GM23338 (cell line): ENCODE measurements around the gene ZBTB8OS. TPM values are rescaled to one million over a fixed set of nuclear protein-coding genes. Genes with fewer than 3 reads are reported as not detected.

Experiments
- ATAC-seq: fragments of 200-7000 bp; cut with Tn5 transposase; 3 replicates; pipeline ENCODE4 v1.9.1; 2020
- DNase-seq: peaks from one replicate; pipeline ENCODE4 v3.0.0-alpha.2; 2015; ENCODE audit warnings: low spot score
- H2AFZ ChIP-seq: fragments of 200-600 bp; sonication (generic); 2 replicates; pipeline ENCODE4 v1.8.0; 2016; ENCODE audit warnings: antibody characterized with exemption, mild to moderate bottlenecking, moderate library complexity
- H3F3A ChIP-seq: fragments of 200-600 bp; sonication (generic); replicated peaks from 2 replicates; pipeline ENCODE4 v1.8.0; 2017; ENCODE audit warnings: antibody characterized with exemption, mixed run types, low read depth
- H3K27ac ChIP-seq: fragments of 200-600 bp; sonication (generic); 2 replicates; pipeline ENCODE4 v1.6.1; 2016; ENCODE audit warnings: low read depth
- H3K27me3 ChIP-seq: fragments of 200-600 bp; sonication (generic); 2 replicates; pipeline ENCODE4 v1.8.0; 2016; ENCODE audit warnings: mild to moderate bottlenecking, mixed run types, moderate library complexity; ENCODE audit not compliant: insufficient read depth
- H3K36me3 ChIP-seq: fragments of 200-600 bp; sonication (generic); 2 replicates; pipeline ENCODE4 v1.8.0; 2016; ENCODE audit warnings: mild to moderate bottlenecking; ENCODE audit not compliant: insufficient read depth
- H3K4me1 ChIP-seq: fragments of 200-600 bp; sonication (generic); 2 replicates; pipeline ENCODE4 v1.8.0; 2016; ENCODE audit warnings: mild to moderate bottlenecking, moderate library complexity; ENCODE audit not compliant: insufficient read depth
- H3K4me2 ChIP-seq: fragments of 200-600 bp; sonication (generic); 2 replicates; pipeline ENCODE4 v1.7.1; 2017; ENCODE audit warnings: mixed run types
- H3K4me3 ChIP-seq: fragments of 200-600 bp; sonication (generic); 2 replicates; pipeline ENCODE4 v1.6.1; 2016; ENCODE audit warnings: mixed run types
- H3K79me2 ChIP-seq: fragments of 200-600 bp; sonication (generic); replicated peaks from 2 replicates; pipeline ENCODE4 v1.8.0; 2017; ENCODE audit warnings: mild to moderate bottlenecking; ENCODE audit not compliant: insufficient read depth
- H3K9me2 ChIP-seq: fragments of 200-600 bp; sonication (generic); 2 replicates; pipeline ENCODE4 v1.8.0; 2017; ENCODE audit not compliant: insufficient read depth
- H4K20me1 ChIP-seq: fragments of 200-600 bp; sonication (generic); replicated peaks from 2 replicates; pipeline ENCODE4 v1.8.0; 2017; ENCODE audit warnings: mild to moderate bottlenecking; ENCODE audit not compliant: insufficient read depth
- H3K27ac Mint-ChIP-seq: 2 replicates; pipeline ENCODE4 v1.8.0; 2020; ENCODE audit warnings: inconsistent platforms, mild to moderate bottlenecking, moderate library complexity, mixed read lengths
- H3K27me3 Mint-ChIP-seq: 3 replicates; pipeline ENCODE4 v1.8.0; 2022; ENCODE audit warnings: low read depth, mild to moderate bottlenecking, moderate library complexity, mixed read lengths, inconsistent platforms; ENCODE audit not compliant: insufficient read depth, poor library complexity
- H3K36me3 Mint-ChIP-seq: 3 replicates; pipeline ENCODE4 v1.8.0; 2021; ENCODE audit warnings: low read depth, mild to moderate bottlenecking, inconsistent platforms, moderate library complexity, mixed read lengths
- H3K4me1 Mint-ChIP-seq: 3 replicates; pipeline ENCODE4 v1.8.0; 2020; ENCODE audit warnings: mild to moderate bottlenecking, inconsistent platforms, mixed read lengths
- H3K4me3 Mint-ChIP-seq: 3 replicates; pipeline ENCODE4 v1.8.0; 2021; ENCODE audit warnings: moderate library complexity, mild to moderate bottlenecking, inconsistent platforms, mixed read lengths
- H3K9me3 Mint-ChIP-seq: 3 replicates; pipeline ENCODE4 v1.8.0; 2020; ENCODE audit warnings: moderate library complexity, mild to moderate bottlenecking, inconsistent platforms, mixed read lengths
- CREB1 ChIP-seq: fragments of 250-450 bp; sonication (Bioruptor Pico); IDR thresholded peaks from 2 replicates; pipeline ENCODE4 v1.5.0; 2020; ENCODE audit warnings: low read depth, mild to moderate bottlenecking, moderate library complexity
- EZH2 ChIP-seq: fragments of 200-600 bp; sonication (generic); IDR thresholded peaks from one replicate; pipeline ENCODE4 v1.8.0; 2017; ENCODE audit warnings: antibody characterized with exemption, mild to moderate bottlenecking, low read depth; ENCODE audit not compliant: unreplicated experiment
- EZH2phosphoT487 ChIP-seq: fragments of 200-600 bp; sonication (generic); IDR thresholded peaks from one replicate; pipeline ENCODE4 v1.8.1; 2018; ENCODE audit warnings: antibody characterized with exemption; ENCODE audit not compliant: unreplicated experiment
- JUNB ChIP-seq: IDR thresholded peaks from one replicate; pipeline ENCODE4 v1.6.1; 2016; ENCODE audit warnings: antibody characterized with exemption; ENCODE audit not compliant: unreplicated experiment
- POLR2AphosphoS5 ChIP-seq: IDR thresholded peaks from 2 replicates; pipeline ENCODE4 v1.6.1; 2016; ENCODE audit warnings: antibody characterized with exemption, low read depth
- ZNF114 ChIP-seq: fragments of 250-450 bp; sonication (Bioruptor Pico); IDR thresholded peaks from 2 replicates; pipeline ENCODE4 v1.5.0; 2020; ENCODE audit warnings: mild to moderate bottlenecking, moderate library complexity
- ZNF331 ChIP-seq: fragments of 250-450 bp; sonication (Bioruptor Pico); IDR thresholded peaks from 2 replicates; pipeline ENCODE4 v1.5.0; 2020; ENCODE audit warnings: low read depth, mild to moderate bottlenecking, moderate library complexity
- ZNF462 ChIP-seq: fragments of 250-450 bp; sonication (Bioruptor Pico); IDR thresholded peaks from 2 replicates; pipeline ENCODE4 v1.5.0; 2020; ENCODE audit warnings: mild to moderate bottlenecking, moderate library complexity
- polyA plus RNA-seq: library from polyadenylated mRNA; unstranded; fragments of >200 nt; fragmentation: Nextera tagmentation; extraction: Ambion mirVana; gene quantifications from 2 replicates; pipeline ENCODE4 v1.2.1, GENCODE V29; 2016
- total RNA-seq: library from RNA; depleted of rRNA; stranded (reverse); fragments of >200 nt; shearing (Covaris generic); gene quantifications from 2 replicates; pipeline ENCODE4 v1.2.3, GENCODE V29; 2014
- TF ChIP-seq, protein P1 (sequence below): IDR thresholded peaks from 2 replicates; pipeline ENCODE4 v1.6.1; 2016; ENCODE audit warnings: antibody characterized with exemption

Gene ZBTB8OS
- total and polyA plus RNA-seq, 2 experiments from 2014 or later, result 22.0 to 159 TPM

GRCh38 chr1:32686387-32686786, 36.0 kb upstream of the ZBTB8OS start (continued):
- no peak for TF ChIP-seq ZNF462 (CRISPR knock-in tag)
- TF ChIP-seq POLR2AphosphoS5, result no peak
- no peak for TF ChIP-seq ZNF114

GRCh38 chr1:32685498-32685897, 35.1 kb upstream of the ZBTB8OS start:
- Histone ChIP-seq H4K20me1 (peaks cover 11% of the 10 kb centered on the region), H3K4me1 (no peaks in the 10 kb centered on the region), H3K36me3 (peaks cover 54% of the 10 kb centered on the region), H3K27me3 (no peaks in the 10 kb centered on the region), H3K4me2 (no peak overlapping the region), H3K79me2 (no peaks in the 10 kb centered on the region), H2AFZ (no peak overlapping the region), H3K9me2 (no peaks in the 10 kb centered on the region), H3K27ac (no peak overlapping the region), H3F3A (peaks cover 31% of the 10 kb centered on the region; the same call in 1 of the 2 replicates), H3K4me3 (no peak overlapping the region)
- peaks cover 4% of the 10 kb centered on the region for H3K27me3 Mint-ChIP-seq
- no peak for TF ChIP-seq EZH2
- no peak for TF ChIP-seq CREB1 (CRISPR knock-in tag)
- TF ChIP-seq, protein P1, sequence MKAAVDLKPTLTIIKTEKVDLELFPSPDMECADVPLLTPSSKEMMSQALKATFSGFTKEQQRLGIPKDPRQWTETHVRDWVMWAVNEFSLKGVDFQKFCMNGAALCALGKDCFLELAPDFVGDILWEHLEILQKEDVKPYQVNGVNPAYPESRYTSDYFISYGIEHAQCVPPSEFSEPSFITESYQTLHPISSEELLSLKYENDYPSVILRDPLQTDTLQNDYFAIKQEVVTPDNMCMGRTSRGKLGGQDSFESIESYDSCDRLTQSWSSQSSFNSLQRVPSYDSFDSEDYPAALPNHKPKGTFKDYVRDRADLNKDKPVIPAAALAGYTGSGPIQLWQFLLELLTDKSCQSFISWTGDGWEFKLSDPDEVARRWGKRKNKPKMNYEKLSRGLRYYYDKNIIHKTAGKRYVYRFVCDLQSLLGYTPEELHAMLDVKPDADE, result no peak
- TF ChIP-seq ZNF114, result no peak
- TF ChIP-seq ZNF331, result no peak
- no peak for TF ChIP-seq JUNB
- TF ChIP-seq EZH2phosphoT487, result no peak
- DNase-seq (no peak), ATAC-seq (no peak)
- H3K4me1 Mint-ChIP-seq, result no peaks in the 10 kb centered on the region
- no peak overlapping the region for H3K27ac Mint-ChIP-seq
- H3K36me3 Mint-ChIP-seq, result peaks cover 48% of the 10 kb centered on the region; the same call in 2 of the 3 replicates
- H3K9me3 Mint-ChIP-seq, result no peaks in the 10 kb centered on the region
- H3K4me3 Mint-ChIP-seq, result no peak overlapping the region
